GM19193 (cell line): ENCODE results near the gene CKS2.

Experiments
- POLR2A ChIP-seq: IDR thresholded peaks from 4 replicates; pipeline ENCODE4 v1.6.1; 2011; ENCODE audit not compliant: insufficient read depth, insufficient read length; ENCODE audit errors: extremely low read depth

The CKS2 gene

DNA sequence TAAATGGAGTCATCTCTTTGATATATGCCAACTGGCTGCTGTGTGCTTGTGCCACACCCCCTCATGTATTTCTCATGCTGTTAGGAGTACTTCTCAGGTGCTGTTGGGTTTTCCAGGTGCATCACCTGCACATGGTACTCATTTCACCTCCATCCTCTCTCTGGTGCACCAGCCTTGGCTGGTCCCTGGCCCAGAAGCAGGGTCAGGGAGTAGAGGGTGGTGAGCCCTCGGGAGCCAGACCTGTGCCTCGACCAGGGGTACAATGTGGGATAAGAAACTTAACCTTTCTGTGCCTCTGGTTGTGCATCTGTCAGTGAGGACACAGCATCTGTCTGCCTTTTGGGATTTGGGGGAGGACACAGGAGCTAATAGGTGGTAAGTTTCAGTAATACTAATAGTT, 45.8 kb downstream of the CKS2 start:
- TF ChIP-seq POLR2A: no peak

DNA sequence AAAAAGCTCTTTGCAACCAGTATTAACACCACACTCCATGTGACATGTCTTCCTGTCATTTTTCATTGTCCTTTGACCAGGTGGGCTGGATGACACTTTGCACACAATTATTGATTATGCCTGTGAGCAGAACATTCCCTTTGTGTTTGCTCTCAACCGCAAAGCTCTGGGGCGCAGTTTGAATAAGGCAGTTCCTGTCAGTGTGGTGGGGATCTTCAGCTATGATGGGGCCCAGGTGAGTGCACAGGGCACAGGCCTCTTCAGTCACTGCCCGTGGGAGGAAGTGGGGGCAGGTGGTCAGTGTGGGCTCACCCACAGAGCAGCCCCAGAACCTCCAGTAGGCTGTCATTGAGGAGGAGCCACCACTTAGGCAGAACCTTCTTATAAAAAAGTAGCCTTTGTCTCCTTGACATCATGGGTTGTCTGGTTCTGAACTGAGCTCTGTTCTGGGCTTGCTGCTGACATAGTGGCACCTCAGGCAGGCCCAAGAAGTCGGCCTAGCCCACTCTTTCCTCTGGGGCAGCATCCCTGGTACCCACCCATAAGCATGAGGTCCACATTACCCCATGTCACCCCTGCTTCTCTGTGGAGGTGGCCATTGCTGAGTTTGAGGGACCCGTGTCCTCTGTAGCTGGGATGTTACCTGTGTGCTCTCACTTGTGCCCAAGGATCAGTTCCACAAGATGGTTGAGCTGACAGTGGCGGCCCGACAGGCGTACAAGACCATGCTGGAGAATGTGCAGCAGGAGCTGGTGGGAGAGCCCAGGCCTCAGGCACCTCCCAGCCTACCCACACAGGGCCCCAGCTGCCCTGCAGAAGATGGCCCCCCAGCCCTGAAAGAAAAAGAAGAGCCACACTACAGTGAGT, 46.6 kb downstream of the CKS2 start:
- no peak for TF ChIP-seq POLR2A

DNA sequence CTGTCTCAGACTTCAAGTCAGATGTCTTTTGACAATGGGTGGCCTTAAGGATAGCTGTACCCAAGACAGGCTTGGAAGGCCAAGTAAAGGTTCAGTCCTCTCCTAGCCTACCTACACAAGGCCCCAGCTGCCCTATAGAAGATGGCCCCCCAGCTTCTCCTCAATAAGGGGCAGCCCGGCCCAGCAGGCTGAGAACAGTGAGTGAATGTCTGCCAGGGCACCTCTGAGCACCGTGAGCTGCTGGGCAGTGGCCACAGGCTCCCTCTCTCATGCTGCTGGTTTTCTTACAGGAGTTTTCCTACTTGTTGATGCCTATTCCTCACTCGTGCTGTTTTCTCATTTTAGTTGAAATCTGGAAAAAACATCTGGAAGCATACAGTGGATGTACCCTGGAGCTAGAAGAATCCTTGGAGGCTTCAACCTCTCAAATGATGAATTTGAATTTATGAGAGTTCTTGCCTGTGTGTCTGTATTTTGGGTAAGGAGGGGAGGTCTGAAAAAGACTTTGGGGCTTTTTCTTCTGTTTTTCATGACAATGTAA, 47.5 kb downstream of the CKS2 start:
- no peak for TF ChIP-seq POLR2A

DNA sequence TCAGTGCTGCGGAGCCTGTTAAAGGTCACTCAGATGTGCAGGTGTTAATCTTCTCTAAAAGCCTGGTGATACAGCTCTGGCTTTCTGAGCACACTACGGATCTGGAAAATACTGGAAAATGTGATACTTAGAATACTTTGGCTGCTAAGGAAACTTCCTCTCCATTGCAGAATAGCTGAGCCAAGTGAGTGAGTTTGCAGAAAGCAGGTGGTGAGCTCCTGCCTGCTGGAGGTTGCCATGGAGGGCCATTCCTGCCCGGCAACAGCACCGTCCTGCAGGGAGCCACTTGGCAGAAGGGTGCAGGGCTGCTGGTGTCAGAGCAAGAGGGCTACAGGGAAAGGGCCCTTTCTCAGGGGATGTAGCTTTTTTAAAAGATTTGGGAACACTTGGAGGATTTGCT, 48.0 kb downstream of the CKS2 start:
- no peak for TF ChIP-seq POLR2A

DNA sequence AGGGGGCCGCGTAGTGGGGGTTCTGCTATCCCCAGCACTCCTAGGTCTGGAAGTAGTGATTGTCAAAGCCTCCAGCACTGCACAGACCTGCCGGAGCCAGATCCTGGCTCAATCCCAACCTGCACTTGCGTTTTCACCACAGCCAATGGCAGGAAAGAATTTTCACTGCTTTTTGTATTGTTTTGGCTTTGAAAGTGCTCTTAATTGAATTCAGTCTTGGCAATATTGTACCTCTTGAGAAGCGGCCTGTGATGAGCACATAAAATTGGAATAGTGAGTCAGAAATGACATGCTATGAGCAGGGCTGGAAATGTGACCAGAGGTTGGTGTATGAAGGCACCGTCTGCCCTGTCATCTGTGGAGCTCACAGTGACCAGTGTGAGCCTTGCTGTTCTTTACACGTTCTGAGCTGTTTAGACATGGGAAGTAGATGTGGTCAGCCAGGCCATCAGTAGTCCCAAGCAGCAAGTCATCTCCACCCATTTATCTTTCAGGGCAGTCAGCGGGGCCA, 48.8 kb downstream of the CKS2 start:
- no peak for TF ChIP-seq POLR2A

DNA sequence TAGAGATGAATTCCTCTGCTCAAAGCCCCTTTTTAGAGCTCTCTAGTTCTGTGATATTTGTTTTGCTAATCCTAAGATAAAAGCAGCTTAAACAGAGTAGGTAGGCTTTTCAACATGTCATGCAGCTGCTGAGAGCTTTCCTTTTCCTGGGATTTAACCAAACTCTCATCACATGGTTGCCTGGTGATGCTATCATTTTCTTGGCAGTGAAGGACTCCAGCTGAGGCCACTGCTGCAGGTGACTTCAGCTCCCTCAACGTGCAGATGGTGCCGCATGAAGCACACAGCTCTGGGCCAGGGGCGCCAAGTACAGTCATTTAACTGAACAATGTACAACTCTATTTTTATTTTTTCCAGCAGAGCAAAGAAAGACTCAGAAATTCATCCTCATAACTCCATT, 49.5 kb downstream of the CKS2 start:
- no peak for TF ChIP-seq POLR2A

DNA sequence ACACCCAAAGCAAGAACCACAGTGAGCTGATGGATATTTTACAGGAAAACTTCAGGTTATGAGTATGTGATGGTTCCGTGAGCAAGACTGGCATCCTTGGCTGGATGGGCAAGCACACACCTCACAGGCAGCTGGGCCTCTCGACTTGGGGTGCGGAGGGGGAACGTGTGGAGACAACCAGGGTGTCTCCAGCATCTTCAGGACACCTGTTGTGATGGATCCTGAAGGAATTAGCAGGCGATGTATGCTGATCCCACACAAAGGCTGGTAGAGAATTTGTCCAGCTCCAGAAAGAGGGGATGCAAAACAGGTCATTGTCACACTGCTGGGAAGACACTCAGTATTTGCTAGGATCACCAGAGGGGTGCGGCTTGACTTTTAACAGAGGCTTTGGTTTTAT, 50.0 kb downstream of the CKS2 start:
- no peak for TF ChIP-seq POLR2A

DNA sequence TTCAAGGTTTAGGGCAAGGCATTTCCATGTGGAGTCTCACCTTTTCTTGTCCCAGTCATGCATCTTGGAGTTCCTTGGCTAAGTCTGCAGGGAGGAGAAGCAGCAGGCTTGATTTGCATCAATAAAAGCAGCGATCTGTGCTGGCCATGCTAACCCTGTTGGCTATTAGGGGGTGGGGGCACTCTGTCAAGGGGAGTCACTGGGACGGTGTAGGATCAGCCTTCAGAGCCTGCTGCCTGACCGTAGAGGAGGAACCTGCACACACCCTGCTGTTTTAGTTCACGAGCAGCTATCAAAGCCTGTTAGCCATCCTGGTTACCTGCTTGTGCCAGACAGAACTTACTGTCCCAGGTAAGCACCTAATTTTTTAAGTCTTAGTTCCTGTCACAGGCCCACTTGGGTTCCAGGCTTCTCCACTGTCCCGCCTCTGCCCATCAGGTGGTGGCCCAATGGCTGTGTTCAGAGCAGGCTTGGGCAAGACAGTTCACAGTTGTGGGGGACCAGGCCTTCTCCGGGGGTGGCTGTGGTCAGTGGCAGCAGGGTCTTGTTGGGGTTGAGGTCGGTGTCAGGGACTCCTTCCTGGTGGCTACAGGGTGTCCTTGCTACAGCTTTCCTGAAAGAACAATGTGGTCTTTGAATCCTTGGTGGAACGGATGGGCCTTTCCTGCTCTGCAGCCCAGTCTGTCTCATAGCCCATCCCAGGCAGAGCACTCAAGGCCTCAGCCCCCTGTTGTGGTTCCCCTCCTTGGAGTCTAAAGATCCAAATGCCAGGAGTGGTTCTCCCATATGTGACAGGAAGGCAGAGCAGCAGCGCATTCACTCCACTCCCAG, 51.0 kb downstream of the CKS2 start:
- TF ChIP-seq POLR2A: no peak

DNA sequence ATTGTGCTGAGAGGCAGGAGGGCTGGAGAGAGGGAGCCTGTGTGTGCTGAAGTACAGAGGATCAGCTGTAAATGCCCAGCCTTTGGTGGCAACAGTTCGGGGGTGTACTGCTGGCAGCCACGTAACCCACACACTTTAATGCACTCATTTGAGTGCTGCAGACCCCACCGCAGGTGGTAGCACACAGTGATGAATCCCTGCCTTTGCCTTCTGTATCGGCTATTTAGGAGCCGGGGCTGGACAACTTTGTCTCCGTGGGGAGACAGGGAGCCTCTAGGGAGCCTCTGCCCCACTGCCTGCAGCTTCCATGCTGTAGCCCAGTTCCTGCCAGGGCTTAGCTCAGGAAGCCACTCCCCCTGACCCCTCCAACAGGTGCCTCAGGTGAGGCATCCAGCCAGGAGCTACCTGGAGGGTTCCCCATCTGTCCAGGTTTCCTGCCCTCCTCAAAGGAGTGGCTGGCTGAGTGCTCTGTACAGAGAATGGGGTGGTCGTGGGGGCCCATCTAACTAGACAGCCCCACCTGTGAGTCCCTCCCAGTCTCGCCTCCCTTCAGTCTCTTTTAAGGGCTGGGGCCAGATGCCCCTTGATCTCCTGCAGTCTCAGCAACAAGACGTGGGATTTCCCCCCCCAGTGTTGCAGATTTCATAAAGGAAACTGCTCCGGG, 51.8 kb downstream of the CKS2 start:
- TF ChIP-seq POLR2A: no peak

DNA sequence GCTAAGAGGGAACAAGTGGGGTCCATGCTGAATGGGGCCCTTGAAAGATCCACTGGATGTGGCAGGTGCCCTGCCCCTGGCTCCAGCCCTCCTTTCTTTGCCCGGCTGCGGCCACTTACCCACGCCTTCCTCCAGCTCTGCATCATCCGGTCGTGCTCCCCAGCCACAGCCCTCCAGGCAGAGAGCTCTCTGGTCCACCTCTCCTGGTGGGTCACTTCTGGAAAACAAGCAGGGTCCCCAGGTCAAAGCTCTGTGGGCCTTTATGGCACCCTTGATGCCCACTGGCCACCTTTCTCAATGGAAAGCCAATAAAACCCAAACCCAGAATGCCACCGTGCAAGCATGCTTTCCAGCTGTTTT, 52.3 kb downstream of the CKS2 start:
- no peak for TF ChIP-seq POLR2A

DNA sequence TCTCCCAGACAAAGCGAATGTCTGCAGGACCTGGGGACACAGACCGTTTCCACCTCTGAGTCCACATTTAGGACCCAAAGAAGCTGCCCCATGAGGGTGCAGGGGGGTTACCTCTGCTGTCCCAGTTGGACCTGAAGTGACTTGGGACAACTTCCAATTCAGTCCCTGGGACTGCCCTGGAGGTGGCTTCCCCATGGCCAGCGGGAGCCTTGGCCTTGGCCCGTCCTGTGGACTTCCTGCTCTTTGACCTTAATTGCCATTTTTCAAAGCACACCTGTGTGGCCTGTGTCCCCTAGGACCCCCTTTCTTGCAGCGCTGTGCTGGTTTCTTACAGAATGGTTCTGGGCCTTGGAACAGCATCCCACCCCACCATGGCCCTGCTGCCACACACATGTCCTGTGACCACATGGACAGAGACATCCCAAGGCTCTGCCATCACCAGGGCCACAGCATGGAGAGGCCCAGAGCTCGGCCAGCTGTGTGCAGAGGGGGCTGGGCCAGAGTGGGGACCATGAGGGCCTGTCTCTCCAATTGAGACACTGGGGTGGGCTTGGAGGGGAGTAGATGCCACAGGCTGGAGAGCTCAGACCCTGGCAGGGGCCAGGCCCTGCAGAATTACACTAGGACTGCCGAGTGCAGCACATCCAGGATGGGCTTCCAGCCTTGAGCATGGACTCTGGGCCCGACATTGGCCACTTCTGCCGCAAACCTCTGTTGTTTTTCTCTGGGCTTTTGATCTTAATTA, 53.1 kb downstream of the CKS2 start:
- no peak for TF ChIP-seq POLR2A

DNA sequence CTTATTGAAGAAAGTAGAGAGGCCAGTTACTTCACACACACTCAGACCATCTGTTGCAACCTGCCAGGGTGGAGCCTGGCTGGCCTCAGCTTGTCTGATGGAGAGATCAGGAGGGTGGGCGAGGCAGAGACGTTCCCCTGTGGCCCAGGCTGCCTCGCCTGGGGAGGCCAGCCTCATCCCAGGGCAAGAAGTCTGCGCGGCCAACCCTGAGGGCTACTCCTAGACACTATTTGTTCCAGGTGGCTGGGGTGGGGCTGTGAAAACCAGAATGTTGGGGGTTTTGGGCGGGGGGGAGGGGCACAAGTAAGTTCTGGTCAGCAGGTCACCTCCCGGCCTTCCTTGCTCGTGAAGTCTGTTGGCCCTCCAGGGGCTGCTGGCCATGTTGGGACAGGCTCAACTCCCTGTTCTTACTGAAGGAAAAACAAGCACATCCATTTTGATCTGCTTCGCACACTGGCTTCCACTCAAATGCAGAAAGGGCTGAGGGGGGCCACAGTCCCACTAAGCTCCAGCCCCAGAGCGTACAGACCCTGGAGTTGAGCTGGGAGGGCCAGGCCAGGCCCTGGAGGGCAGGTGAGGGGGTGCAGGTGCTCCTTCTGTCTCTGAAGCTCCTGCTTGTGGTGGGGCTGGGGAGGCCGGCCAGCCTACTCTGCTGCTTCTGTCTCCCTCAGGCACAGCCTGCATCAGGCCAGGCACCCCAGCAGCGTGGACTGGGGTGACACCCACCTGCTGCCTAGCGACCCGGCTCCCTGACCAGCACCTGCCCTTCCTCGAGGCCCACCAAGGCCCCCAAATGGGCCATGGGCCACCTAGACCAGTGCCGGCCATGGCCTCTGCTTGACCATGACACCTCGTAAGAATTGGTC, 53.9 kb downstream of the CKS2 start:
- TF ChIP-seq POLR2A: no peak

DNA sequence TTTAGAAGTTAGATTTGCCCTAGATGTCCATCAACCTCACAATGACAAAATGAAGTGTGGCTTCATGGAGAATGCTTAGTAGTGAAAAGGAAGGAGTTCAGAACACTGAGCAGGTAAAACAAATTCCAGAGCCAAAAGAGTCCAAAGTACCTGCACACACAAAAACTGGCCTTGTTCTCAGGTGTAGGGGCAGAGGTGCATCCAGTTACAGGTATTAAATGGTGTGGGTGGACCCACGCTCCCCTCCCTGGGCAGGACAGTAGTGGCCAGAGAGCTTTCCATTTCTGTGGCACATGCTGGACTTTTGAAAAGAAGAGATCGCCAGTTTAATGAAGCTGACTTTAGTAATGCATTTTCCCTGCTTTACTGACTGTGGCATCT, 54.5 kb downstream of the CKS2 start:
- TF ChIP-seq POLR2A: no peak
